Upper lobe of left lung (tissue), 6 donors: ENCODE results near the gene KLF15. TPM values are rescaled to one million over a fixed set of nuclear protein-coding genes. Genes with fewer than 3 reads are reported as not detected.

Source experiments
- ATAC-seq, 2 donors: fragments of 200-7000 bp; cut with Tn5 transposase; one replicate each; pipeline ENCODE4 v1.9.1; 2022; ENCODE audit warnings: mild to moderate bottlenecking in 2 of 2, moderate library complexity in 2 of 2; ENCODE audit not compliant: low FRiP score in 2 of 2
- DNase-seq, 2 donors: peaks; one replicate each; pipeline ENCODE4 v3.0.0-alpha.2; 2019 to 2020
- H3K27ac ChIP-seq, 4 donors: fragments of 200-600 bp; sonication (generic); one replicate each; pipeline ENCODE4 v1.5.1; 2016 to 2019
- H3K27me3 ChIP-seq, 4 donors: fragments of 200-600 bp; sonication (generic); one replicate each; pipeline ENCODE4 v1.5.1; 2017 to 2019
- H3K36me3 ChIP-seq, 4 donors: fragments of 200-600 bp; sonication (generic); one replicate each; pipeline ENCODE4 v1.5.1; 2016 to 2019
- H3K4me1 ChIP-seq, 4 donors: fragments of 200-600 bp; sonication (generic); one replicate each; pipeline ENCODE4 v1.5.1; 2018 to 2019
- H3K4me3 ChIP-seq, 4 donors: fragments of 200-600 bp; sonication (generic); one replicate each; pipeline ENCODE4 v1.5.1; 2017 to 2019; ENCODE audit warnings: mild to moderate bottlenecking in 2 of 4, moderate library complexity in 1 of 4
- H3K9me3 ChIP-seq, 4 donors: fragments of 200-600 bp; sonication (generic); one replicate each; pipeline ENCODE4 v1.5.1; 2018 to 2019
- EP300 ChIP-seq, 4 donors: sonication (generic); formaldehyde crosslinking; IDR thresholded peaks; one replicate each; pipeline ENCODE4 v1.5.1; 2017; ENCODE audit warnings: antibody characterized with exemption in 4 of 4, control low read depth in 2 of 4
- POLR2A ChIP-seq, 4 donors: fragments of 450-650 bp; IDR thresholded peaks; one replicate each; pipeline ENCODE4 v1.5.1; 2016 to 2017; ENCODE audit warnings: antibody characterized with exemption in 4 of 4, mild to moderate bottlenecking in 2 of 4
- POLR2AphosphoS5 ChIP-seq, 2 donors: sonication (generic); formaldehyde crosslinking; IDR thresholded peaks; one replicate each; pipeline ENCODE4 v1.5.1; 2017; ENCODE audit warnings: antibody characterized with exemption in 2 of 2
- WGBS, 2 donors: methylation state at CpG; one replicate each; pipeline ENCODE4 v1.1.5; 2017 to 2018; 5-methylcytosine and 5-hydroxymethylcytosine counted together
- total RNA-seq, 6 donors: library from RNA; depleted of rRNA in 4 of 6; stranded (reverse); fragments of >200 nt in 4 of 6; gene quantifications; one replicate each; pipeline versions ENCODE4 v1.1.0 to v1.2.1, GENCODE V29; 2016 to 2021
- TF ChIP-seq, protein P1 (sequence below), 6 experiments: fragments of 450-650 bp in 4 of 6; fragments of 200-600 bp in 2 of 6; sonication (generic) in 2 of 6; IDR thresholded peaks; one replicate each; pipeline ENCODE4 v1.5.1; 2016 to 2019; ENCODE audit warnings: antibody characterized with exemption in 6 of 6
- donor health status: DM: no; HTN: no; CAD: no; lungs with moderate emphysema.
- donor health status: DM: no; HTN: yes; CAD: no; lungs with severe emphysema.

The KLF15 gene
- total RNA-seq, 6 donors from 2014 or later, result 21.6 to 52.4 (median 38.3) TPM

GRCh38 chr3:126322181-126322967 lies 34.8 kb downstream of the KLF15 start:
- Histone ChIP-seq H3K4me3 (no peak overlapping the region), H3K4me1 (peaks cover 0 to 5% (median 0%) of the 10 kb centered on the region in 4 donors), H3K27me3 (no peaks in the 10 kb centered on the region), H3K36me3 (no peaks in the 10 kb centered on the region), H3K9me3 (no peaks in the 10 kb centered on the region), H3K27ac (no peak overlapping the region)
- TF ChIP-seq, protein P1, sequence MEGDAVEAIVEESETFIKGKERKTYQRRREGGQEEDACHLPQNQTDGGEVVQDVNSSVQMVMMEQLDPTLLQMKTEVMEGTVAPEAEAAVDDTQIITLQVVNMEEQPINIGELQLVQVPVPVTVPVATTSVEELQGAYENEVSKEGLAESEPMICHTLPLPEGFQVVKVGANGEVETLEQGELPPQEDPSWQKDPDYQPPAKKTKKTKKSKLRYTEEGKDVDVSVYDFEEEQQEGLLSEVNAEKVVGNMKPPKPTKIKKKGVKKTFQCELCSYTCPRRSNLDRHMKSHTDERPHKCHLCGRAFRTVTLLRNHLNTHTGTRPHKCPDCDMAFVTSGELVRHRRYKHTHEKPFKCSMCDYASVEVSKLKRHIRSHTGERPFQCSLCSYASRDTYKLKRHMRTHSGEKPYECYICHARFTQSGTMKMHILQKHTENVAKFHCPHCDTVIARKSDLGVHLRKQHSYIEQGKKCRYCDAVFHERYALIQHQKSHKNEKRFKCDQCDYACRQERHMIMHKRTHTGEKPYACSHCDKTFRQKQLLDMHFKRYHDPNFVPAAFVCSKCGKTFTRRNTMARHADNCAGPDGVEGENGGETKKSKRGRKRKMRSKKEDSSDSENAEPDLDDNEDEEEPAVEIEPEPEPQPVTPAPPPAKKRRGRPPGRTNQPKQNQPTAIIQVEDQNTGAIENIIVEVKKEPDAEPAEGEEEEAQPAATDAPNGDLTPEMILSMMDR (IDR thresholded peaks at IDR 0.05), result no peak
- TF ChIP-seq POLR2A (IDR thresholded peaks at IDR 0.05) (no peak), POLR2AphosphoS5 (IDR thresholded peaks at IDR 0.05) (no peak), EP300 (IDR thresholded peaks at IDR 0.05) (no peak)
- DNase-seq (no peak), ATAC-seq (no peak)
- 69 to 73% methylated on average over 9 of the region's 9 CpGs for WGBS, 2 donors

DNA sequence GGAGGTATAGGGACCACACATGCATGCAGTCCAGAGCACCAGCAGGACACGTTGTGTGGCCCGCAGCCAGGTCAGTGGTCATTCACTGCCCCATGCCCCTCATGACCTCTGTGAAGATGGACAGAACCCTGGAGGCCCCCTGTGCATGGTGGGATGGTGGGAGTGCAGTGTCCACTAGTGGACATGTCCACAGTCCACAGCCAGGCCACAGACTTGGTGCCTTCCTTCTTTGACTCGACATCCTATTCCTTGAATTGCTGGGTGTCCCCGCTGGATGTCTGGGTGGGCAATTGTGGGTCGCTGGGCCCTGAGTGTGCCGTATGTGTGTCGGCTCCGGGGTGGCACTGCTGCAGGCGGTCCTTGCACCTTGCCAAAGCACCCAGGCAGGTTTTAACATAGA lies 35.7 kb downstream of the KLF15 start:
- TF ChIP-seq POLR2A (IDR thresholded peaks at IDR 0.05) (no peak), POLR2AphosphoS5 (IDR thresholded peaks at IDR 0.05) (no peak), EP300 (IDR thresholded peaks at IDR 0.05) (no peak)
- TF ChIP-seq, protein P1 (IDR thresholded peaks at IDR 0.05), result no peak
- H3K27ac ChIP-seq, result no peak overlapping the region
- no peaks in the 10 kb centered on the region for H3K9me3 ChIP-seq
- H3K36me3 ChIP-seq, result no peaks in the 10 kb centered on the region
- H3K4me3 ChIP-seq, result no peak overlapping the region
- peak in 1 of 2 donors; percentile 27 for ATAC-seq
- DNase-seq, result no peak
- peaks cover 0 to 5% (median 0%) of the 10 kb centered on the region in 4 donors for H3K4me1 ChIP-seq
- H3K27me3 ChIP-seq, result no peaks in the 10 kb centered on the region
- WGBS, 2 donors, result 75 to 80% methylated on average over 7 to 9 of the region's 9 CpGs

DNA sequence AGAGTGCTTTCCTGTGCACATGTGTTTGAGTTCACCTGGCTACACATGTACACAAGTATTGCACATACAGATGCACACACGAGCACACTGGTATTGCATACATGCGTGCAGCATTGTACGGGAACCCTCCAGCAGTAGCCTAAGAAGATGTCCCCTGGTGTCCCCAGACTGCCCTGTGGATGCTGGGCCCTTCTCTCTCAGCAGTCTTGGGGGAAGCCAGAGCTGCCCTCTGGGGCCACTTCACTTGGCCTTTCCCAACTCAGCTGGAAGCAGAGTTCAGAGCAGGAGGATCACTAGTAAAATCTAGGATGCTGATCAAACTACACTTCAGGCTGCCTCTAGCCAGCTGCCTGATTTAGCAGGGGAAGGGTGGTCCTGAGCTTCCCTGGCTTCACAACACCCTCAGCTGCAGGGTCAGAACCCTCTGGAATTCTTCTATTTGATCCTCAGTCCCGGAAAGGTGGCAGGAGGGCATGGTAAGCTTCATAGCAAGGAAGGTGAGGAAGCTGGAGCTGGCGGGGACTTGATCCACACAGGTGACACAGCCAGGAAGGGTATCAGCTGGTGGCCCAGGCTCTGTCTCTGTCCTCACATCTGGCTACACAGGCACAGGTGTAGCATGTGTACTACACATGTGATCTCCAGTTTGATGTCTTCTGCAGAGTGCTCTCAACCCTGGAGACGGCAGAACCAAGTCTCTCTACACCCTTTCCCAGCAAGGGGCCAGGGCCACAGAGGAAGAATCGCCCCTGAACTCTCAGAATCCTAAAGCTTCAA lies 36.5 kb downstream of the KLF15 start:
- peaks cover 0 to 5% (median 0%) of the 10 kb centered on the region in 4 donors for H3K4me1 ChIP-seq
- TF ChIP-seq POLR2AphosphoS5 (IDR thresholded peaks at IDR 0.05) (no peak), EP300 (IDR thresholded peaks at IDR 0.05) (no peak), POLR2A (IDR thresholded peaks at IDR 0.05) (no peak)
- TF ChIP-seq, protein P1 (IDR thresholded peaks at IDR 0.05), result no peak
- ATAC-seq, result no peak
- H3K9me3 ChIP-seq, result no peaks in the 10 kb centered on the region
- H3K27me3 ChIP-seq, result no peaks in the 10 kb centered on the region
- 80 to 93% methylated on average over 6 to 7 of the region's 7 CpGs for WGBS, 2 donors
- H3K27ac ChIP-seq, result no peak overlapping the region
- H3K36me3 ChIP-seq, result no peaks in the 10 kb centered on the region
- no peak overlapping the region for H3K4me3 ChIP-seq
- DNase-seq, result no peak

DNA sequence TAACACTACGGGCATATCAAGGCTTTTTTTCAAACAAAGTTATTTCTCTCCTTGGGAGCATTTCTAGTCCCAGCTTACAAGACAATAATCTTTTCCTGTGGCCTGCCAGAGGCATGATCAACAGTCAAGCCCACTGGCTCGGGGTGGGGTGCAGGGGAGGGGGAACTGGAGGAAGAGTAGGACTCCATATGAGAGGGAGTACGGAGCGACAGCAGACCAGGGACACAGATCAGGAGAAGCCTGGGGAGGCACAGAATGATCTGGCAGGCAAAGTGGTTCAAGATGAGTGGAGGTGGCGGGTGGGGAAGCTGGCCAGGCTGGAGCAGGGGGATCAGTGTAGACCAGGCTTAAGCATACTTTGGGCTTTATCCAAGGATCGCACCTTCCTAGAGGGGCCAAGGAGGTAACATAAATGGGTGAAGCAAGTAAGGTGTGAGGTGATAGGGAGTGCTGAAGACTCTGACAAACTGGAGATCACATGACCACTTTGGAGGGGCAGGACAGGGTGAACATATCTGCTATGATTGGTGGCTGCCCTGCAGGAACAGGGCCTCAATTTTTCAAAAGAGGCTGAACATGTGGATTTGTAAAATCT lies 37.4 kb downstream of the KLF15 start:
- H3K4me1 ChIP-seq, result peaks cover 0 to 5% (median 0%) of the 10 kb centered on the region in 4 donors
- no peak for TF ChIP-seq POLR2A (IDR thresholded peaks at IDR 0.05)
- no peak for TF ChIP-seq POLR2AphosphoS5 (IDR thresholded peaks at IDR 0.05)
- ATAC-seq, result no peak
- DNase-seq, result no peak
- H3K9me3 ChIP-seq, result no peaks in the 10 kb centered on the region
- 75 to 81% methylated on average over 6 of the region's 6 CpGs for WGBS, 2 donors
- no peak overlapping the region for H3K4me3 ChIP-seq
- H3K27me3 ChIP-seq, result no peaks in the 10 kb centered on the region
- no peaks in the 10 kb centered on the region for H3K36me3 ChIP-seq
- H3K27ac ChIP-seq, result no peak overlapping the region
